GM18526 (cell line): Measurements from ENCODE around the gene FOXF1.

Source experiments
- POLR2A ChIP-seq: IDR thresholded peaks from 3 replicates; pipeline ENCODE4 v1.6.1; 2011; ENCODE audit not compliant: insufficient read length; ENCODE audit errors: extremely low read depth

FOXF1 gene

GRCh38 chr16:86507173-86508027 lies 2.9 kb upstream of the FOXF1 start:
- TF ChIP-seq POLR2A: no peak

- no peak for TF ChIP-seq POLR2A
Observed at GRCh38 chr16:86508028-86508946, 2.0 kb upstream of the FOXF1 start.

- TF ChIP-seq POLR2A: no peak
Observed at GRCh38 chr16:86508947-86509758, 1.2 kb upstream of the FOXF1 start.

GRCh38 chr16:86509759-86510464 lies 415 bp upstream of the FOXF1 start:
- no peak for TF ChIP-seq POLR2A

- TF ChIP-seq POLR2A: no peak
Observed at GRCh38 chr16:86511317-86512161, 1.2 kb downstream of the FOXF1 start.

- TF ChIP-seq POLR2A: no peak
Observed at GRCh38 chr16:86512301-86512859, 2.1 kb downstream of the FOXF1 start.

GRCh38 chr16:86512860-86513470 lies 2.6 kb downstream of the FOXF1 start:
- no peak for TF ChIP-seq POLR2A

GRCh38 chr16:86513471-86514277 lies 3.3 kb downstream of the FOXF1 start:
- no peak for TF ChIP-seq POLR2A

GRCh38 chr16:86514481-86515376 lies 4.4 kb downstream of the FOXF1 start:
- no peak for TF ChIP-seq POLR2A

GRCh38 chr16:86515413-86515776 lies 5.1 kb downstream of the FOXF1 start:
- no peak for TF ChIP-seq POLR2A

GRCh38 chr16:86515777-86516622 lies 5.7 kb downstream of the FOXF1 start:
- no peak for TF ChIP-seq POLR2A

GRCh38 chr16:86516623-86517003 lies 6.3 kb downstream of the FOXF1 start:
- TF ChIP-seq POLR2A: no peak
